HL-60 (cell line): ENCODE measurements around the gene TMC3.

ENCODE experiments used
- DNase-seq, 2 experiments: peaks; one replicate each; pipeline ENCODE4 v3.0.0-alpha.2; 2010 to 2020; ENCODE audit warnings: low read depth in 1 of 2, low spot score in 1 of 2
- H3K27ac ChIP-seq: fragments of 250-450 bp; sonication (Bioruptor Pico); replicated peaks from 2 replicates; pipeline ENCODE4 v1.5.1; 2020; ENCODE audit warnings: mild to moderate bottlenecking, moderate library complexity
- H3K27me3 ChIP-seq: fragments of 250-450 bp; sonication (Bioruptor Pico); 2 replicates; pipeline ENCODE4 v1.5.1; 2021; ENCODE audit warnings: mild to moderate bottlenecking, moderate library complexity; ENCODE audit not compliant: insufficient read depth, poor library complexity, severe bottlenecking
- H3K4me3 ChIP-seq: replicated peaks from 2 replicates; pipeline ENCODE4 v1.5.1; 2011; ENCODE audit warnings: mild to moderate bottlenecking, control low read depth, low read length; ENCODE audit not compliant: insufficient read depth
- CTCF ChIP-seq: IDR thresholded peaks from one replicate; pipeline ENCODE4 v1.5.1; 2011; ENCODE audit warnings: low read length, control low read depth, inconsistent platforms; ENCODE audit not compliant: insufficient read depth
- GABPA ChIP-seq: IDR thresholded peaks from 2 replicates; pipeline ENCODE4 v1.6.1; 2012; ENCODE audit warnings: low read depth
- POLR2AphosphoS5 ChIP-seq: IDR thresholded peaks from 2 replicates; pipeline ENCODE4 v1.6.1; 2012; ENCODE audit warnings: low read depth
- REST ChIP-seq: IDR thresholded peaks from 2 replicates; pipeline ENCODE4 v1.6.1; 2012; ENCODE audit warnings: low read depth; ENCODE audit not compliant: insufficient replicate concordance
- SPI1 ChIP-seq: IDR thresholded peaks from 2 replicates; pipeline ENCODE4 v1.6.1; 2012; ENCODE audit warnings: low read depth, mild to moderate bottlenecking, borderline replicate concordance

TMC3 gene

GRCh38 chr15:81387621-81388435 lies 13.8 kb upstream of the TMC3 start:
- no peak for TF ChIP-seq POLR2AphosphoS5
- no peak for TF ChIP-seq SPI1
- no peak for DNase-seq
- no peak overlapping the region for H3K27ac ChIP-seq
- H3K27me3 ChIP-seq = no peaks in the 10 kb centered on the region
- H3K4me3 ChIP-seq = no peak overlapping the region

- no peak overlapping the region for H3K4me3 ChIP-seq
- DNase-seq = no peak
- TF ChIP-seq CTCF = no peak
- TF ChIP-seq REST = no peak
- TF ChIP-seq POLR2AphosphoS5 = no peak
- no peak overlapping the region for H3K27ac ChIP-seq
- H3K27me3 ChIP-seq = no peaks in the 10 kb centered on the region
Observed at GRCh38 chr15:81386947-81387346, 12.9 kb upstream of the TMC3 start.

- Histone ChIP-seq H3K27ac (no peak overlapping the region), H3K4me3 (no peak overlapping the region), H3K27me3 (no peaks in the 10 kb centered on the region)
- no peak for DNase-seq
- TF ChIP-seq GABPA (no peak), REST (no peak), POLR2AphosphoS5 (no peak), CTCF (no peak), SPI1 (no peak)
Observed at GRCh38 chr15:81385721-81386076, 11.7 kb upstream of the TMC3 start.

GRCh38 chr15:81384891-81385720 lies 11.1 kb upstream of the TMC3 start:
- no peak for TF ChIP-seq CTCF
- no peak for TF ChIP-seq REST
- TF ChIP-seq POLR2AphosphoS5 = no peak
- no peak for TF ChIP-seq SPI1
- no peak for TF ChIP-seq GABPA
- Histone ChIP-seq H3K27ac (no peak overlapping the region), H3K4me3 (no peak overlapping the region), H3K27me3 (no peaks in the 10 kb centered on the region)
- no peak for DNase-seq
